PC-9 (cell line): ENCODE data around the gene C2CD3. TPM values are rescaled to one million over a fixed set of nuclear protein-coding genes. Genes with fewer than 3 reads are reported as not detected.
A peak's percentile ranks its signal among the peaks of the same experiment; 100 is the strongest.
"Not testable (repeated sequence)": the region's sequence is repeated elsewhere in the genome, so short reads cannot be mapped to it uniquely, and the experiment has no call there.

Source experiments
- BruUV-seq: library from RNA; stranded (reverse); fragments of 400-500 nt; replicated peaks from 2 replicates; lab custom pipeline; 2021; lab: Mats Ljungman, UMichigan
- CTCF ChIA-PET: fragments of 300-600 bp; sonication (Branson Sonifier 250); formaldehyde crosslinking; loops from one replicate; lab custom pipeline; 2022; ENCODE audit warnings: antibody characterized with exemption; lab: Charles Lee
- POLR2A ChIA-PET: fragments of 300-600 bp; sonication (Branson Sonifier 250); formaldehyde crosslinking; loops from one replicate; lab custom pipeline; 2022; ENCODE audit warnings: antibody characterized with exemption; ENCODE audit not compliant: unreplicated experiment; lab: Charles Lee
- DNase-seq, 2 experiments: peaks; one replicate each; pipeline versions ENCODE4 v3.0.0 to v3.0.0-alpha.2; 2015 to 2022; ENCODE audit warnings: mixed read lengths in 1 of 2
- H2AFZ ChIP-seq: fragments of 200-600 bp; sonication (generic); 2 replicates; pipeline ENCODE4 v1.8.1; 2017; ENCODE audit warnings: antibody characterized with exemption
- H3F3A ChIP-seq: fragments of 200-600 bp; sonication (generic); 2 replicates; pipeline ENCODE4 v1.8.1; 2017; ENCODE audit warnings: antibody characterized with exemption, mild to moderate bottlenecking, low read depth; ENCODE audit not compliant: insufficient read depth
- H3K27ac ChIP-seq: fragments of 200-600 bp; sonication (generic); 2 replicates; pipeline ENCODE4 v1.6.1; 2016; ENCODE audit warnings: mixed run types
- H3K27me3 ChIP-seq: fragments of 200-600 bp; sonication (generic); 2 replicates; pipeline ENCODE4 v1.6.1; 2016; ENCODE audit warnings: low read depth, mixed run types; ENCODE audit not compliant: insufficient read depth
- H3K36me3 ChIP-seq: fragments of 200-600 bp; sonication (generic); 2 replicates; pipeline ENCODE4 v1.6.1; 2016; ENCODE audit warnings: low read depth, mixed run types
- H3K4me1 ChIP-seq: fragments of 200-600 bp; sonication (generic); replicated peaks from 2 replicates; pipeline ENCODE4 v1.6.1; 2016; ENCODE audit warnings: mixed run types; ENCODE audit not compliant: insufficient read depth
- H3K4me2 ChIP-seq: fragments of 200-600 bp; sonication (generic); 2 replicates; pipeline ENCODE4 v1.6.1; 2017; ENCODE audit warnings: mixed run types
- H3K4me3 ChIP-seq: fragments of 200-600 bp; sonication (generic); 2 replicates; pipeline ENCODE4 v1.6.1; 2016; ENCODE audit warnings: mixed run types
- H3K79me2 ChIP-seq: fragments of 200-600 bp; sonication (generic); 2 replicates; pipeline ENCODE4 v1.6.1; 2017; ENCODE audit warnings: low read depth, mixed run types
- H3K9me2 ChIP-seq: fragments of 200-600 bp; sonication (generic); 2 replicates; pipeline ENCODE4 v1.8.1; 2017; ENCODE audit warnings: mild to moderate bottlenecking; ENCODE audit not compliant: insufficient read depth
- H3K9me3 ChIP-seq: fragments of 200-600 bp; sonication (generic); 2 replicates; pipeline ENCODE4 v1.8.1; 2016; ENCODE audit warnings: low read depth; ENCODE audit not compliant: insufficient read depth
- H4K20me1 ChIP-seq: fragments of 200-600 bp; sonication (generic); 2 replicates; pipeline ENCODE4 v1.8.1; 2017; ENCODE audit not compliant: insufficient read depth
- EZH2 ChIP-seq: fragments of 200-600 bp; sonication (generic); IDR thresholded peaks from 2 replicates; pipeline ENCODE4 v1.8.0; 2017; ENCODE audit warnings: antibody characterized with exemption, low read depth
- intact Hi-C: fragments of 100-400 bp; cut with micrococcal nuclease; formaldehyde crosslinking; loops from one replicate; pipeline ENCODE4 v1.10.0; 2022; ENCODE audit not compliant: unreplicated experiment
- total RNA-seq: library from RNA; stranded (reverse); gene quantifications from 2 replicates; pipeline ENCODE4 v1.2.3, GENCODE V29; 2021
- TF ChIP-seq, protein P1 (sequence below): fragments of 200-600 bp; sonication (generic); conservative IDR thresholded peaks from 2 replicates; pipeline ENCODE4 v1.6.1; 2017; ENCODE audit warnings: mixed run types, antibody characterized with exemption, mild to moderate bottlenecking, moderate library complexity

Gene C2CD3
- total RNA-seq, 1 experiment from 2014 or later, result 50.0 TPM

DNA sequence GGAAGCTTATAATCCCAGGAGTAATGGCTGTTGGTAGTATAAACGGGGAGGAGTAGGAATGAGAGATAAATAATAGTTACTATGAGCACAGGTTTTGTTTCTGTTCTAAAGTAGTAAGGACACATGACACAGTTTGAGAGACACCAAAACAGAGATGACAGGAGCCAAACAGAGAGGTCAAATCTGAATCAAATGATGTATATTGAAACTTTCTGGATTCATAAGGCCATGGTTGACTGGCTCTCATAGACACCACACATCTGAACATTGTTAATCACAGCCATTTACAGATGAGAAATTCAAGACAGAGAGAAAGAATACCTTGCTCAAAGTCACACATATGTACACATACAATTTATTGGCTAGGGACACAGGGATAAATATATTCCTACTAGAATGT, 98.5 kb downstream of the C2CD3 start:
- Histone ChIP-seq H3K4me3 (no peak overlapping the region), H3K27ac (peak overlapping the region; percentile 94; the same call in 1 of the 2 replicates)

DNA sequence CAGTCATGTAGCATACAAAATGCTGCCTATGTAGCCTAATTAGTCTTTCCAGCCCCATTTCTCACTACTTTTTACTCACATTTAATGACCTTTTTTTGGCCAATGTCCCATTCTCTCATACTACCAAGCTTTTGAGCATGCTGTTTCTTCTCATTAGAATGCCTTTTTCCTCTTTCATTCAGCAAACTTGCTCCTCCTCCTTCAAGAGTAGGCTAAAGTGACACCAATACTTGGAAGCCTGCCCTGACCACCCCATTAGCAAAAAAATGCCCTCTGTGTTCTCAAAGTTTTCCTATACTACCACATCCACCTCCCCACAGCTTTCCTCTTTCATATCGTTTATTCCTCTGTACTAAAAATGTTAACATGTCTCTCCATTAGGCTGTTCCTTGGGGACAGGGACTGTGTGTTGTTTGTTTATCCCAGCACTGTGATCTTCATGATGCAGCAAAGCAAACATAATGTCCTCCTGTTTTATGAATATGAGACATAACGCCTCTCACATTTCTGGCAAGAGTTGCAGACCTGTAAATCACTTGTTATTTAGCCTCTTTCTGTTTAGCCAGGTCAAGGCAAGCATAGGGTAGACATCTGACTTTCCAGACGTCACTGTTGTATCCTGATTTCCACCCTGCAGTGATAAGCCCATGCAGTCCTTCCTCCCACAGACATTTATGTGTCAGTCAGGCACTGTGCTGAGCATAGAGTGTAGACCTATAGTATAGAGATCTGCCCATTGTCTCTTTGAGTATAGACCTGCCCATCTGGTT, 99.9 kb downstream of the C2CD3 start:
- H3K9me2 ChIP-seq, result no peaks in the 10 kb centered on the region
- ChIA-PET POLR2A (no interaction called here), CTCF (no interaction called here)
- peaks cover 73% of the 10 kb centered on the region for H3K4me1 ChIP-seq
- H3K27ac ChIP-seq, result peak overlapping the region; percentile 94
- H2AFZ ChIP-seq, result no peak overlapping the region
- peaks cover 42% of the 10 kb centered on the region for H3F3A ChIP-seq
- no peaks in the 10 kb centered on the region for H3K27me3 ChIP-seq
- intact Hi-C loops, result no loop called here
- no peak for TF ChIP-seq EZH2
- TF ChIP-seq, protein P1, sequence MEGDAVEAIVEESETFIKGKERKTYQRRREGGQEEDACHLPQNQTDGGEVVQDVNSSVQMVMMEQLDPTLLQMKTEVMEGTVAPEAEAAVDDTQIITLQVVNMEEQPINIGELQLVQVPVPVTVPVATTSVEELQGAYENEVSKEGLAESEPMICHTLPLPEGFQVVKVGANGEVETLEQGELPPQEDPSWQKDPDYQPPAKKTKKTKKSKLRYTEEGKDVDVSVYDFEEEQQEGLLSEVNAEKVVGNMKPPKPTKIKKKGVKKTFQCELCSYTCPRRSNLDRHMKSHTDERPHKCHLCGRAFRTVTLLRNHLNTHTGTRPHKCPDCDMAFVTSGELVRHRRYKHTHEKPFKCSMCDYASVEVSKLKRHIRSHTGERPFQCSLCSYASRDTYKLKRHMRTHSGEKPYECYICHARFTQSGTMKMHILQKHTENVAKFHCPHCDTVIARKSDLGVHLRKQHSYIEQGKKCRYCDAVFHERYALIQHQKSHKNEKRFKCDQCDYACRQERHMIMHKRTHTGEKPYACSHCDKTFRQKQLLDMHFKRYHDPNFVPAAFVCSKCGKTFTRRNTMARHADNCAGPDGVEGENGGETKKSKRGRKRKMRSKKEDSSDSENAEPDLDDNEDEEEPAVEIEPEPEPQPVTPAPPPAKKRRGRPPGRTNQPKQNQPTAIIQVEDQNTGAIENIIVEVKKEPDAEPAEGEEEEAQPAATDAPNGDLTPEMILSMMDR, result no peak
- H3K79me2 ChIP-seq, result peaks cover 6% of the 10 kb centered on the region; the same call in 1 of the 2 replicates
- peak overlapping the region; percentile 68 for H3K4me2 ChIP-seq
- H3K9me3 ChIP-seq, result no peaks in the 10 kb centered on the region
- H3K4me3 ChIP-seq, result peak overlapping the region; percentile 11; the same call in 1 of the 2 replicates
- H4K20me1 ChIP-seq, result no peaks in the 10 kb centered on the region
- DNase-seq, result peak; percentile 21 to 66
- no TSS peak for BruUV-seq
- H3K36me3 ChIP-seq, result peaks cover 21% of the 10 kb centered on the region

More for the DNA sequence above, 98.5 kb downstream of the C2CD3 start:
- intact Hi-C loops, result no loop called here
- Histone ChIP-seq H3K9me2 (no peaks in the 10 kb centered on the region), H4K20me1 (no peaks in the 10 kb centered on the region), H2AFZ (no peak overlapping the region), H3K27me3 (no peaks in the 10 kb centered on the region), H3K79me2 (peaks cover under 1% of the 10 kb centered on the region; the same call in 1 of the 2 replicates), H3K4me2 (peak overlapping the region; percentile 68), H3K9me3 (no peaks in the 10 kb centered on the region), H3K4me1 (peaks cover 59% of the 10 kb centered on the region), H3F3A (peaks cover 42% of the 10 kb centered on the region), H3K36me3 (peaks cover 21% of the 10 kb centered on the region)
- ChIA-PET POLR2A (no interaction called here), CTCF (interaction anchor here (0.6 kb wide), 1 partner anchor 108 kb away, joined by 4 read pairs; no protein-coding TSS in a partner anchor)
- BruUV-seq, result no TSS peak
- DNase-seq, result no peak
- no peak for TF ChIP-seq EZH2
- TF ChIP-seq, protein P1, result no peak

DNA sequence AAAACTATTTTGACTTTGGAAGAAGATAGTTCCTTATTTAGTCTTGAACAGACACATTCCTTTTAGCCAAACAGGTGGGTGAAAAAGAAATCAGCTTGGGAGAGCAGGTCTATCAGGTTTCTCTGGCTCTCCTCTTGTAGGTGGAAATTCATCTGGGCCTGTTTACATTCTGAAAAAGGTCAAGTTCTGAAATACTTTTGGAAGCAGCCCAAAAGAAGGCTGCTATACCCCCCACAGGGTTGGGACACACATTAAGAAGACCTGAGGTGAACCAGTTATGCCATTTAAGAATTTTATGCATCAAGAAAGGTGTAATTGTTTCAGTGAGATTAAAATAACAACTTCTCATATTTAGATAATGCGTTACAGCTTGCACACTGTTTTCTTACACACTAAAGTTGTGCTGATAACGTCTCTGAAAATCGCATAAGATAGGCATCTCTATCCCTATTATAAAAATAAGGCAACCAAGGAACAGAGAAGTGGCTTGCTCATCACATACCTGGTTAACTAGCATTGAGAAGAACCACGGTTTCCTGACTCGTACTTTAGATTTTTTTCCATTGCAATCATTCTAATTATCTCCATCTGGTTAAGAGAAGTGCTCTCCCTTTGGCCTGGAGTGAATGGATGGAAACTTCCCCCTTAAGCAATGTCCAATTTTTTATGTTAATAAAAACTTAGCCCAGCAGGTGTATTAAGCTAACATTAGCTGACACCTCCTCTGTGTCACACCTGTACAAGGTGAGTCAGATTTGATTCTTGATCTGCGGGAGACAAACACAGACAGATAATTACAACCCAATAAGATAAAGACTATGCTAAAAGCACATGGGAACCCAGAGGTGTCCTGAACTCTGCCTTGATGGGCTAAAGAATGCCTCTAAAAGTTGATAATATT, 101.4 kb downstream of the C2CD3 start:
- Histone ChIP-seq H2AFZ (no peak overlapping the region), H3K27me3 (no peaks in the 10 kb centered on the region), H3F3A (peaks cover 42% of the 10 kb centered on the region), H3K4me1 (peaks cover 75% of the 10 kb centered on the region), H3K36me3 (peaks cover 21% of the 10 kb centered on the region), H3K4me2 (peak overlapping the region; percentile 68), H3K9me2 (no peaks in the 10 kb centered on the region), H3K27ac (peak overlapping the region; percentile 94), H3K79me2 (peaks cover 12% of the 10 kb centered on the region; the same call in 1 of the 2 replicates), H3K9me3 (no peaks in the 10 kb centered on the region), H3K4me3 (peak overlapping the region; percentile 11; the same call in 1 of the 2 replicates), H4K20me1 (no peaks in the 10 kb centered on the region)
- POLR2A ChIA-PET, result interaction anchor here (0.5 to 0.8 kb wide), 7 partner anchors 12 to 311 kb away, joined by 3 to 9 read pairs (median 4); partner anchors contain the start of gene UCP2
- CTCF ChIA-PET, result interaction anchor here (0.8 kb wide), 1 partner anchor 13 kb away, joined by 3 read pairs; no protein-coding TSS in a partner anchor
- DNase-seq, result peak; percentile 69 to 100
- intact Hi-C loops, result loop anchor here (1.0 to 5.0 kb wide), 4 partner anchors 32 to 103 kb away; partner anchors contain the start of genes C2CD3 and PPME1
- TF ChIP-seq EZH2, result no peak
- TF ChIP-seq, protein P1, result no peak
- BruUV-seq, result no TSS peak

DNA sequence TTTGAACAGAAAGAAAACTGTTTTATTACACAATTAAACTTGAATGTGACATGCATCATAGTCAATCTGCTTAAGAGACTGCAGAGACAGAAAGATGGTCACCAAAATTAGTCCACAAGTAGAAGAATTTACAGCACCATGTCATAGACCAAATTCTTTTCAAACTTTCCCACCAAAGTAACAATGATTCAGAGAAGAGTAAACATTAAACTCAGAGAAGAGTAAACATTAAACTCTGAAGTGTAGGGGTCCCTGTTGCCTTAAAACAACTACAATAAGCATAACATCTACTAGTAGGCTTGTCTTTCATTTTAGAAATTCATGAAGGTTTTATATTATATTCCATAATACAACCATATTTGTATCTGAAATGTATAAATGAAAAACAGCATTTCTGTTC, 104.1 kb downstream of the C2CD3 start:
- Histone ChIP-seq H3K4me2 (peak overlapping the region; percentile 68), H3K4me3 (peak overlapping the region; percentile 6; the same call in 1 of the 2 replicates), H3K4me1 (peaks cover 58% of the 10 kb centered on the region), H3K79me2 (peaks cover 12% of the 10 kb centered on the region; the same call in 1 of the 2 replicates), H3F3A (peaks cover 41% of the 10 kb centered on the region), H3K27ac (peak overlapping the region; percentile 94)
- H3K36me3 ChIP-seq, H3K9me2 ChIP-seq, H3K9me3 ChIP-seq, BruUV-seq, H3K27me3 ChIP-seq, H4K20me1 ChIP-seq, CTCF ChIA-PET, H2AFZ ChIP-seq: not testable (repeated sequence)
- peak in 1 of 2 experiments; percentile 92 for DNase-seq
- intact Hi-C loops, result loop anchor here (5.0 kb wide), 1 partner anchor 106 kb away; the partner anchor contains the start of genes C2CD3 and PPME1
- POLR2A ChIA-PET, result interaction anchor here (0.7 kb wide), 2 partner anchors 36 to 109 kb away, joined by 4 to 6 read pairs; no protein-coding TSS in a partner anchor
